Endometrium (tissue), 2 donors: ENCODE data around the gene UBXN10.
"Not testable (repeated sequence)": the region's sequence is repeated elsewhere in the genome, so short reads cannot be mapped to it uniquely, and the experiment has no call there.

ENCODE experiments used
- FAIRE-seq: peaks from 2 replicates; lab custom pipeline; 2012; peaks lifted over from hg19 to GRCh38; lab: Jason Lieb, UNC
- donor health status: control.
- donor health status: control.

UBXN10 gene

GRCh38 chr1:20207546-20207945, 21.6 kb downstream of the UBXN10 start:
- FAIRE-seq = no peak

GRCh38 chr1:20209471-20209870, 23.6 kb downstream of the UBXN10 start:
- FAIRE-seq = no peak

GRCh38 chr1:20210736-20211460, 25.0 kb downstream of the UBXN10 start:
- FAIRE-seq = no peak

- FAIRE-seq = no peak
Observed at GRCh38 chr1:20211511-20211931, 25.6 kb downstream of the UBXN10 start.

GRCh38 chr1:20212085-20212684, 26.3 kb downstream of the UBXN10 start:
- no peak for FAIRE-seq

GRCh38 chr1:20212685-20213331, 26.9 kb downstream of the UBXN10 start:
- FAIRE-seq = peak; percentile 60

- no peak for FAIRE-seq
Observed at GRCh38 chr1:20215716-20216115, 29.8 kb downstream of the UBXN10 start.

- FAIRE-seq = no peak
Observed at GRCh38 chr1:20216574-20216973, 30.7 kb downstream of the UBXN10 start.

GRCh38 chr1:20219053-20219452, 33.2 kb downstream of the UBXN10 start:
- not testable (repeated sequence) for FAIRE-seq

- no peak for FAIRE-seq
Observed at GRCh38 chr1:20220036-20220435, 34.1 kb downstream of the UBXN10 start.

GRCh38 chr1:20223106-20223505, 37.2 kb downstream of the UBXN10 start:
- no peak for FAIRE-seq

- no peak for FAIRE-seq
Observed at GRCh38 chr1:20223551-20224419, 37.9 kb downstream of the UBXN10 start.

- no peak for FAIRE-seq
Observed at GRCh38 chr1:20224546-20224945, 38.6 kb downstream of the UBXN10 start.

GRCh38 chr1:20227704-20228103, 41.8 kb downstream of the UBXN10 start:
- FAIRE-seq = no peak

- FAIRE-seq = no peak
Observed at GRCh38 chr1:20228314-20228825, 42.5 kb downstream of the UBXN10 start.

GRCh38 chr1:20229171-20229570, 43.3 kb downstream of the UBXN10 start:
- FAIRE-seq = no peak

GRCh38 chr1:20232564-20232963, 46.7 kb downstream of the UBXN10 start:
- FAIRE-seq = not testable (repeated sequence)

- FAIRE-seq = no peak
Observed at GRCh38 chr1:20233394-20233793, 47.5 kb downstream of the UBXN10 start.

GRCh38 chr1:20233866-20234265, 48.0 kb downstream of the UBXN10 start:
- no peak for FAIRE-seq

- FAIRE-seq = no peak
Observed at GRCh38 chr1:20234788-20235535, 49.1 kb downstream of the UBXN10 start.

GRCh38 chr1:20237646-20238045, 51.8 kb downstream of the UBXN10 start:
- FAIRE-seq = no peak
